WTC11 (cell line): ENCODE results near the gene GAB1. TPM values are rescaled to one million over a fixed set of nuclear protein-coding genes. Genes with fewer than 3 reads are reported as not detected.
A peak's percentile ranks its signal among the peaks of the same experiment; 100 is the strongest.

Experiments used
- ATAC-seq: fragments of 200-7000 bp; cut with Tn5 transposase; 2 replicates; pipeline ENCODE4 v1.10.0; 2021; ENCODE audit warnings: mild to moderate bottlenecking, moderate library complexity
- CTCF ChIA-PET: fragments of 300-600 bp; sonication (Branson Sonifier 250); formaldehyde crosslinking; loops from one replicate; lab custom pipeline; 2021; ENCODE audit warnings: antibody characterized with exemption; lab: Charles Lee
- POLR2A ChIA-PET: fragments of 350-600 bp; sonication (Branson Sonifier 250); formaldehyde crosslinking; loops from one replicate; lab custom pipeline; 2021; ENCODE audit warnings: antibody characterized with exemption; lab: Charles Lee
- DNase-seq: peaks from one replicate; pipeline ENCODE4 v3.0.0; 2021; ENCODE audit warnings: low spot score
- H3K27ac Mint-ChIP-seq: 2 replicates; pipeline ENCODE4 v1.8.0; 2021; ENCODE audit warnings: mixed read lengths
- H3K27me3 Mint-ChIP-seq: 2 replicates; pipeline ENCODE4 v1.8.0; 2021; ENCODE audit warnings: low read depth, mild to moderate bottlenecking, moderate library complexity, mixed read lengths
- H3K36me3 Mint-ChIP-seq: 2 replicates; pipeline ENCODE4 v1.8.0; 2021; ENCODE audit warnings: mixed read lengths
- H3K4me1 Mint-ChIP-seq: 2 replicates; pipeline ENCODE4 v1.8.0; 2022; ENCODE audit warnings: mixed read lengths
- H3K4me3 Mint-ChIP-seq: 2 replicates; pipeline ENCODE4 v1.8.0; 2021; ENCODE audit warnings: mild to moderate bottlenecking, moderate library complexity, mixed read lengths
- H3K9me3 Mint-ChIP-seq: 2 replicates; pipeline ENCODE4 v1.8.0; 2021; ENCODE audit warnings: mixed read lengths
- AR ChIP-seq: fragments of 250-450 bp; sonication (Bioruptor Pico); IDR thresholded peaks from 2 replicates; pipeline ENCODE4 v1.9.0; 2021; ENCODE audit warnings: mild to moderate bottlenecking
- FOXJ3 ChIP-seq: sonication (generic); formaldehyde crosslinking; IDR thresholded peaks from 2 replicates; pipeline ENCODE4 v1.9.0; 2021; ENCODE audit warnings: missing genetic modification reagents, mild to moderate bottlenecking, borderline replicate concordance
- FOXK1 ChIP-seq: sonication (generic); formaldehyde crosslinking; IDR thresholded peaks from 2 replicates; pipeline ENCODE4 v1.8.0; 2022; ENCODE audit warnings: mild to moderate bottlenecking, moderate library complexity, missing genetic modification reagents
- GRHL2 ChIP-seq: fragments of 250-450 bp; sonication (Bioruptor Pico); IDR thresholded peaks from 2 replicates; pipeline ENCODE4 v1.8.0; 2022; ENCODE audit warnings: mild to moderate bottlenecking, moderate library complexity; ENCODE audit not compliant: insufficient replicate concordance, severe bottlenecking
- HMGA2 ChIP-seq: fragments of 250-450 bp; sonication (Bioruptor Pico); IDR thresholded peaks from 2 replicates; pipeline ENCODE4 v1.4.0; 2021; ENCODE audit warnings: mild to moderate bottlenecking, moderate library complexity
- IRF2 ChIP-seq: sonication (generic); formaldehyde crosslinking; IDR thresholded peaks from 2 replicates; pipeline ENCODE4 v1.8.0; 2022; ENCODE audit warnings: low read depth, missing genetic modification reagents, borderline replicate concordance
- KAT7 ChIP-seq: sonication (generic); formaldehyde crosslinking; IDR thresholded peaks from 2 replicates; pipeline ENCODE4 v1.8.1; 2023; ENCODE audit warnings: missing genetic modification reagents, mild to moderate bottlenecking, borderline replicate concordance
- MLX ChIP-seq: sonication (generic); formaldehyde crosslinking; IDR thresholded peaks from 2 replicates; pipeline ENCODE4 v1.8.1; 2023; ENCODE audit warnings: mild to moderate bottlenecking, missing genetic modification reagents, moderate library complexity
- MYBL2 ChIP-seq: sonication (generic); formaldehyde crosslinking; IDR thresholded peaks from 2 replicates; pipeline ENCODE4 v1.8.1; 2023; ENCODE audit warnings: mild to moderate bottlenecking, moderate library complexity, missing genetic modification reagents
- NFATC4 ChIP-seq: fragments of 250-450 bp; sonication (Bioruptor Pico); IDR thresholded peaks from 2 replicates; pipeline ENCODE4 v1.9.0; 2021; ENCODE audit warnings: mild to moderate bottlenecking
- PRDM15 ChIP-seq: sonication (generic); formaldehyde crosslinking; IDR thresholded peaks from 2 replicates; pipeline ENCODE4 v1.8.0; 2022; ENCODE audit warnings: missing genetic modification reagents
- RORB ChIP-seq: fragments of 250-450 bp; sonication (Bioruptor Pico); IDR thresholded peaks from 2 replicates; pipeline ENCODE4 v1.9.0; 2021; ENCODE audit warnings: mild to moderate bottlenecking
- TP53 ChIP-seq: sonication (generic); formaldehyde crosslinking; IDR thresholded peaks from 2 replicates; pipeline ENCODE4 v1.8.1; 2023; ENCODE audit warnings: mild to moderate bottlenecking, missing genetic modification reagents
- USF2 ChIP-seq: sonication (generic); formaldehyde crosslinking; IDR thresholded peaks from 2 replicates; pipeline ENCODE4 v1.8.1; 2023; ENCODE audit warnings: mild to moderate bottlenecking, missing genetic modification reagents, moderate library complexity
- ZNF317 ChIP-seq: sonication (generic); formaldehyde crosslinking; IDR thresholded peaks from 2 replicates; pipeline ENCODE4 v1.8.1; 2023; ENCODE audit warnings: low read depth, mild to moderate bottlenecking, moderate library complexity, missing genetic modification reagents, borderline replicate concordance
- ZNF425 ChIP-seq: fragments of 250-450 bp; sonication (Bioruptor Pico); conservative IDR thresholded peaks from 2 replicates; pipeline ENCODE4 v1.9.0; 2021; ENCODE audit warnings: mild to moderate bottlenecking
- total RNA-seq: library from RNA; stranded (reverse); gene quantifications from 3 replicates; pipeline ENCODE4 v1.2.3, GENCODE V29; 2021
- TF ChIP-seq, protein P1 (sequence below): sonication (generic); formaldehyde crosslinking; IDR thresholded peaks from 2 replicates; pipeline ENCODE4 v1.8.1; 2022; ENCODE audit warnings: low read depth, mild to moderate bottlenecking, moderate library complexity, missing genetic modification reagents, borderline replicate concordance
- TF ChIP-seq, protein P2 (sequence below): fragments of 250-450 bp; sonication (Bioruptor Pico); IDR thresholded peaks from 2 replicates; pipeline ENCODE4 v2.1.2; 2022; ENCODE audit warnings: mild to moderate bottlenecking, moderate library complexity
- TF ChIP-seq, protein P3 (sequence below): sonication (generic); formaldehyde crosslinking; IDR thresholded peaks from 2 replicates; pipeline ENCODE4 v1.8.0; 2023; ENCODE audit warnings: mild to moderate bottlenecking, missing genetic modification reagents

GAB1 gene
- total RNA-seq, 1 experiment from 2014 or later = 17.4 TPM

- TF ChIP-seq, protein P1, sequence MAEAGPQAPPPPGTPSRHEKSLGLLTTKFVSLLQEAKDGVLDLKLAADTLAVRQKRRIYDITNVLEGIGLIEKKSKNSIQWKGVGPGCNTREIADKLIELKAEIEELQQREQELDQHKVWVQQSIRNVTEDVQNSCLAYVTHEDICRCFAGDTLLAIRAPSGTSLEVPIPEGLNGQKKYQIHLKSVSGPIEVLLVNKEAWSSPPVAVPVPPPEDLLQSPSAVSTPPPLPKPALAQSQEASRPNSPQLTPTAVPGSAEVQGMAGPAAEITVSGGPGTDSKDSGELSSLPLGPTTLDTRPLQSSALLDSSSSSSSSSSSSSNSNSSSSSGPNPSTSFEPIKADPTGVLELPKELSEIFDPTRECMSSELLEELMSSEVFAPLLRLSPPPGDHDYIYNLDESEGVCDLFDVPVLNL = no peak
- no peak for TF ChIP-seq ZNF317 (CRISPR knock-in tag)
- no peak for TF ChIP-seq FOXJ3 (CRISPR knock-in tag)
- TF ChIP-seq, protein P2, sequence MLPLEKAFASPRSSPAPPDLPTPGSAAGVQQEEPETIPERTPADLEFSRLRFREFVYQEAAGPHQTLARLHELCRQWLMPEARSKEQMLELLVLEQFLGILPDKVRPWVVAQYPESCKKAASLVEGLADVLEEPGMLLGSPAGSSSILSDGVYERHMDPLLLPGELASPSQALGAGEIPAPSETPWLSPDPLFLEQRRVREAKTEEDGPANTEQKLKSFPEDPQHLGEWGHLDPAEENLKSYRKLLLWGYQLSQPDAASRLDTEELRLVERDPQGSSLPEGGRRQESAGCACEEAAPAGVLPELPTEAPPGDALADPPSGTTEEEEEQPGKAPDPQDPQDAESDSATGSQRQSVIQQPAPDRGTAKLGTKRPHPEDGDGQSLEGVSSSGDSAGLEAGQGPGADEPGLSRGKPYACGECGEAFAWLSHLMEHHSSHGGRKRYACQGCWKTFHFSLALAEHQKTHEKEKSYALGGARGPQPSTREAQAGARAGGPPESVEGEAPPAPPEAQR (CRISPR knock-in tag) = no peak
- no peak for TF ChIP-seq ZNF425 (CRISPR knock-in tag)
- no peak for TF ChIP-seq USF2 (CRISPR knock-in tag)
- no peak for TF ChIP-seq AR (CRISPR knock-in tag)
- TF ChIP-seq, all 79 proteins: peak for 0
Measured at GRCh38 chr4:143354990-143355389, 18.3 kb downstream of the GAB1 start (continued).

DNA sequence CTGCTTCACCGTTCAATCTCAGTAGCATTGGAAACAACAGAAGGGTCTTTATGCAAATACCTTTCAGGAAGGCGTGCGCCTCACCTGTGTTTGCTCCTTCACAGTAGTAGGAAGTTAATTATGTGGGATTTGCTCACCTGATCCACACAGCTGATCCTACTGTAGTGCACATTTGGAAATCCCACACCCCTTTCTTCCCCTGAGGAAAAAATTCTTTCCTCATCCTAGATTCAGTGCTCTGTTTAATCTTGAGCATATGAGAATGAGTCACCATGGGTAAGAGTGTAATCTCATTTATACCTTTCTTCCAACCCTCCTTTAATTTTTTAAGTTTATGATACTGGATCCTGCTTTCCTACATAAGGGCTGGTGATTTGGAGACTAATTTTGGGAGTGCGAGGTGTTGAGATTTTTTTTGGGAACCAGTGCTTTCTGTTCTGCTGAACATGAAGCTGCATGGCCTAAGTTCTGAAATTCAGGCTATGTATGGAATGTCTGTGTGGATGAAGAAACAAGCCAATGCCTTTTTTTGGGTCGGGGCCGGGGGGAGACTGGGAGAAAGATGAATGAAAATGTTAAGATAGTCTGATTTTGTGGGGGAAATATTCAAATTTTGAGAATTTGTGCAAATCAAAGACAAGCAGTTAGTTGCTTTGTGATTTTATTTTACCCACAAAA is 19.0 kb downstream of the GAB1 start:
- H3K4me3 Mint-ChIP-seq = peak overlapping the region; percentile 31; the same call in 1 of the 2 replicates

More for the DNA sequence above, 19.0 kb downstream of the GAB1 start:
- Mint-ChIP-seq H3K27ac (peak overlapping the region; percentile 90), H3K27me3 (no peaks in the 10 kb centered on the region), H3K9me3 (no peaks in the 10 kb centered on the region), H3K36me3 (no peaks in the 10 kb centered on the region), H3K4me1 (peaks cover 86% of the 10 kb centered on the region)
- POLR2A ChIA-PET = interaction anchor here (1.5 to 2.6 kb wide), 2 partner anchors 12 to 19 kb away, joined by 5 to 8 read pairs; partner anchors contain the start of gene GAB1
- ATAC-seq (peak; percentile 31), DNase-seq (no peak)
- CTCF ChIA-PET = interaction anchor here (1.1 kb wide), 1 partner anchor 18 kb away, joined by 4 read pairs; the partner anchor contains the start of gene GAB1
- TF ChIP-seq KAT7 = no peak
- no peak for TF ChIP-seq NFATC4 (CRISPR knock-in tag)
- TF ChIP-seq HMGA2 (CRISPR knock-in tag) = no peak
- no peak for TF ChIP-seq PRDM15 (CRISPR knock-in tag)
- no peak for TF ChIP-seq IRF2 (CRISPR knock-in tag)
- no peak for TF ChIP-seq MYBL2 (CRISPR knock-in tag)
- no peak for TF ChIP-seq MLX
- no peak for TF ChIP-seq RORB (CRISPR knock-in tag)
- TF ChIP-seq, protein P3, sequence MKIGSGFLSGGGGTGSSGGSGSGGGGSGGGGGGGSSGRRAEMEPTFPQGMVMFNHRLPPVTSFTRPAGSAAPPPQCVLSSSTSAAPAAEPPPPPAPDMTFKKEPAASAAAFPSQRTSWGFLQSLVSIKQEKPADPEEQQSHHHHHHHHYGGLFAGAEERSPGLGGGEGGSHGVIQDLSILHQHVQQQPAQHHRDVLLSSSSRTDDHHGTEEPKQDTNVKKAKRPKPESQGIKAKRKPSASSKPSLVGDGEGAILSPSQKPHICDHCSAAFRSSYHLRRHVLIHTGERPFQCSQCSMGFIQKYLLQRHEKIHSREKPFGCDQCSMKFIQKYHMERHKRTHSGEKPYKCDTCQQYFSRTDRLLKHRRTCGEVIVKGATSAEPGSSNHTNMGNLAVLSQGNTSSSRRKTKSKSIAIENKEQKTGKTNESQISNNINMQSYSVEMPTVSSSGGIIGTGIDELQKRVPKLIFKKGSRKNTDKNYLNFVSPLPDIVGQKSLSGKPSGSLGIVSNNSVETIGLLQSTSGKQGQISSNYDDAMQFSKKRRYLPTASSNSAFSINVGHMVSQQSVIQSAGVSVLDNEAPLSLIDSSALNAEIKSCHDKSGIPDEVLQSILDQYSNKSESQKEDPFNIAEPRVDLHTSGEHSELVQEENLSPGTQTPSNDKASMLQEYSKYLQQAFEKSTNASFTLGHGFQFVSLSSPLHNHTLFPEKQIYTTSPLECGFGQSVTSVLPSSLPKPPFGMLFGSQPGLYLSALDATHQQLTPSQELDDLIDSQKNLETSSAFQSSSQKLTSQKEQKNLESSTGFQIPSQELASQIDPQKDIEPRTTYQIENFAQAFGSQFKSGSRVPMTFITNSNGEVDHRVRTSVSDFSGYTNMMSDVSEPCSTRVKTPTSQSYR (CRISPR knock-in tag) = no peak
- no peak for TF ChIP-seq FOXK1
- no peak for TF ChIP-seq GRHL2 (CRISPR knock-in tag)
- TF ChIP-seq TP53 = no peak
